Smooth muscle cell (in vitro differentiated cells): ENCODE results near the gene STK11. TPM values are rescaled to one million over a fixed set of nuclear protein-coding genes. Genes with fewer than 3 reads are reported as not detected.

Experiments used
- DNase-seq: peaks from one replicate; lab custom pipeline; 2025; ENCODE audit not compliant: unreplicated experiment; lab: John Stamatoyannopoulos, UW
- H2AFZ ChIP-seq: fragments of 200-600 bp; sonication (generic); 2 replicates; pipeline ENCODE4 v1.6.0; 2016; ENCODE audit warnings: antibody characterized with exemption, low read depth, mild to moderate bottlenecking
- H3F3A ChIP-seq: fragments of 200-600 bp; sonication (generic); 2 replicates; pipeline ENCODE4 v1.6.0; 2017; ENCODE audit warnings: antibody characterized with exemption, low read depth
- H3K27ac ChIP-seq: fragments of 200-600 bp; sonication (generic); 2 replicates; pipeline ENCODE4 v1.5.1; 2016; ENCODE audit warnings: low read depth, mild to moderate bottlenecking
- H3K27me3 ChIP-seq: fragments of 200-600 bp; sonication (generic); 2 replicates; pipeline ENCODE4 v1.6.1; 2016; ENCODE audit warnings: low read depth, mild to moderate bottlenecking
- H3K36me3 ChIP-seq: fragments of 200-600 bp; sonication (generic); 2 replicates; pipeline ENCODE4 v1.5.1; 2016; ENCODE audit warnings: low read depth
- H3K4me1 ChIP-seq: fragments of 200-600 bp; sonication (generic); 2 replicates; pipeline ENCODE4 v1.5.1; 2016; ENCODE audit warnings: low read depth
- H3K4me2 ChIP-seq: fragments of 200-600 bp; sonication (generic); 2 replicates; pipeline ENCODE4 v1.6.0; 2016; ENCODE audit warnings: mild to moderate bottlenecking
- H3K4me3 ChIP-seq: fragments of 200-600 bp; sonication (generic); 2 replicates; pipeline ENCODE4 v1.5.1; 2016; ENCODE audit warnings: mild to moderate bottlenecking
- H3K79me2 ChIP-seq: fragments of 200-600 bp; sonication (generic); 2 replicates; pipeline ENCODE4 v1.6.0; 2016; ENCODE audit warnings: low read depth, mild to moderate bottlenecking
- H3K9ac ChIP-seq: fragments of 200-600 bp; sonication (generic); 2 replicates; pipeline ENCODE4 v1.6.0; 2016; ENCODE audit warnings: low read depth
- H3K9me3 ChIP-seq: fragments of 200-600 bp; sonication (generic); replicated peaks from 2 replicates; pipeline ENCODE4 v1.5.1; 2016; ENCODE audit warnings: low read depth
- H4K20me1 ChIP-seq: fragments of 200-600 bp; sonication (generic); 2 replicates; pipeline ENCODE4 v1.6.0; 2016; ENCODE audit warnings: low read depth
- WGBS: methylation state at CpG from one replicate; pipeline ENCODE4 v1.1.7; 2016; ENCODE audit warnings: low lambda C conversion rate; 5-methylcytosine and 5-hydroxymethylcytosine counted together
- polyA plus RNA-seq: library from polyadenylated mRNA; unstranded; fragments of >200 nt; fragmentation: Nextera tagmentation; extraction: Ambion mirVana; gene quantifications from 2 replicates; pipeline ENCODE4 v1.2.1, GENCODE V29; 2016
- total RNA-seq: library from RNA; depleted of rRNA; stranded (reverse); fragments of >200 nt; gene quantifications from 2 replicates; pipeline ENCODE4 v1.2.3, GENCODE V29; 2014
- TF ChIP-seq, protein P1 (sequence below): fragments of 200-600 bp; sonication (generic); IDR thresholded peaks from 2 replicates; pipeline ENCODE4 v1.5.1; 2017; ENCODE audit warnings: borderline replicate concordance, mild to moderate bottlenecking, antibody characterized with exemption; ENCODE audit not compliant: insufficient read depth, poor library complexity, severe bottlenecking

The STK11 gene
- total and polyA plus RNA-seq, 2 experiments from 2014 or later, result 23.6 to 62.3 TPM

DNA sequence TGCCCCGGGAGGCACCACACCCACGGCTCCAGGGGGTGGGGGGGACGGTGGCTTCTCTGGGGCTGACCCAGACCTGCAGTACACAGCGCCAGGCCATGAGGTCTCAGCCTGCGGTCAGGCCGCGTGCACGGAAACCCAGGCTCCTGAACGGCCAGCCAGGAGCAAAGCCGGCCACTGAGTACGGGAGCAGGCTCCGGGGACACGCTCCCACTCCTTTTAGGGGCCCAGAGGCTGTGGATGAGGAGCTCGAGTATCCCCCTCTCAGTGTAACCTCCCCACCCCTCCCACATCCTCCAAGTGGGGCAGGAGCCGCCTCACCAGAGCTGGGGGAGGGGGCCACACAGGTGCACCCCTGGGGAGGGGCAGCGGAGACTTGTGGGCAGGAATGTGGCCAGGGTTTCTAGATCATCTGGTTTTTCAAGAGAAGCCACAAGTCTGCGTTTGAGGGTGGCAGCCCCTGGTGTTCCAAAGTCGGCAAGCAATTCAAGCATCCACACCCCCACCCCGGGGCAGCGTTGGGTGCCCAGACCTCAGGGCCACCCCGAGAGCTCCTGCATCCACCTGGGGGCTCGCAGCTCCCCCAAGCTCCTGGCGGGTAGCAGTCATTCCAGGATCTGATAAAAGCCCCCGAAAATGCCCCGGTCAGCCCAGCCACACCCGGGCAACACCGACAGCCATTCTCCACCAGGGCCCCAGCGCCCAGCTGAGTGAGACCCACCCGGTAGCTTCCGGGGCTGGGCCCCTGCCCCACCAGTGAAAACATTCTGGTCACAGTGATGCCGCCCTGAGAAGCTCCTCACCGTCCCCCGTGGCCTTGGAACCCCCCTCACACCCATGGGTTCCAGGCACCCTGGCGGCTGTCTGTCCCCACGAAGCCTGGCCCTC lies 37.6 kb upstream of the STK11 start:
- Histone ChIP-seq H3K36me3 (no peaks in the 10 kb centered on the region), H3K4me3 (no peak overlapping the region), H4K20me1 (peaks cover 88% of the 10 kb centered on the region), H3K79me2 (peaks cover 76% of the 10 kb centered on the region), H3K27ac (peak overlapping the region; percentile 63), H3K9ac (no peak overlapping the region), H3K27me3 (no peaks in the 10 kb centered on the region), H3K4me1 (peaks cover 16% of the 10 kb centered on the region), H2AFZ (no peak overlapping the region), H3F3A (peaks cover 3% of the 10 kb centered on the region), H3K4me2 (peak overlapping the region; percentile 77), H3K9me3 (no peaks in the 10 kb centered on the region)
- TF ChIP-seq, protein P1, sequence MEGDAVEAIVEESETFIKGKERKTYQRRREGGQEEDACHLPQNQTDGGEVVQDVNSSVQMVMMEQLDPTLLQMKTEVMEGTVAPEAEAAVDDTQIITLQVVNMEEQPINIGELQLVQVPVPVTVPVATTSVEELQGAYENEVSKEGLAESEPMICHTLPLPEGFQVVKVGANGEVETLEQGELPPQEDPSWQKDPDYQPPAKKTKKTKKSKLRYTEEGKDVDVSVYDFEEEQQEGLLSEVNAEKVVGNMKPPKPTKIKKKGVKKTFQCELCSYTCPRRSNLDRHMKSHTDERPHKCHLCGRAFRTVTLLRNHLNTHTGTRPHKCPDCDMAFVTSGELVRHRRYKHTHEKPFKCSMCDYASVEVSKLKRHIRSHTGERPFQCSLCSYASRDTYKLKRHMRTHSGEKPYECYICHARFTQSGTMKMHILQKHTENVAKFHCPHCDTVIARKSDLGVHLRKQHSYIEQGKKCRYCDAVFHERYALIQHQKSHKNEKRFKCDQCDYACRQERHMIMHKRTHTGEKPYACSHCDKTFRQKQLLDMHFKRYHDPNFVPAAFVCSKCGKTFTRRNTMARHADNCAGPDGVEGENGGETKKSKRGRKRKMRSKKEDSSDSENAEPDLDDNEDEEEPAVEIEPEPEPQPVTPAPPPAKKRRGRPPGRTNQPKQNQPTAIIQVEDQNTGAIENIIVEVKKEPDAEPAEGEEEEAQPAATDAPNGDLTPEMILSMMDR, result no peak
- no peak for DNase-seq
- 83% methylated on average over 30 of the region's 35 CpGs for WGBS

DNA sequence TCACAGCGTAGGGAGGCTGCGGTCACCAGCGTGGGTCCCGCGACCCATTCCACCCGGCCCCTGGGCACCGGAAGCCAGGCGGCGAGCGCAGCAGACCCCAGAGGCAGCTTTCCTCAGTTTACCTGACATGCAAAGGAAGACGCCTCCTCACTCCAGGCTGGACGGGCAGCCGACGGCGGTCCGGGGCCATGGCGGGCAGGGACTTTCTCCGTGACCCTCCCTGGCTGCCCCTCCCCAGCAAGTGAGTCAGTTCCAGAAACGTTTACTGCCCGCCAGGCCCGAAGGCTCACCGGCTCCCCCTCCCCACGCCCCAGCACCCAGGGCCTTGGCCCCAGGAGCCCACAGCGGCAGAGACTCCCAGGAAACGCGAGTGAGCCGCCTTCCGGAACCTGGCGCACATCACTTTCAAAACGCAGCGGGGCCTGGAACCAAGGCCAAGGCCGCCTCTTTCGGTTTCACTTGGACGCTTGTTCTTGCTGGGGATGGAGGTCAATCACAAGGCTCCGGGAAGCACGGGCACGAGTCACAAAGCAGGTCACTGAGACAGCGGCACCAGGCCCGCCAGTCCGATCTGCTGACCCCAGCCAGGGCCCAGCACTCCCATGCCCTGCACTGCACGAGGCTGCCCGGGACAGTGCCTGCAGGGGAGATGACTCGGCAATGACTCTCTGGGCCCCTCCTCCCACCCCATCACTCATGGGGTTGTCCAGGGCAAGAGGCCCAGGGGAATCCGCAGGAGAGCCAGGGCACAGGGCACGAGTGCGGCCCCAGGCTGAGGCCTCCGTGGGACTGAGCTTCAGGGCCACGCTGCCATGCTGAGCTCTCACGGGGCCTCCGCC lies 36.8 kb upstream of the STK11 start:
- Histone ChIP-seq H3K27me3 (no peaks in the 10 kb centered on the region), H3K9ac (peak overlapping the region; percentile 62), H4K20me1 (peaks cover 79% of the 10 kb centered on the region), H3F3A (peaks cover 3% of the 10 kb centered on the region), H3K9me3 (no peaks in the 10 kb centered on the region), H3K27ac (peak overlapping the region; percentile 63), H3K36me3 (no peaks in the 10 kb centered on the region), H3K4me1 (peaks cover 16% of the 10 kb centered on the region), H3K4me3 (no peak overlapping the region), H2AFZ (no peak overlapping the region), H3K4me2 (peak overlapping the region; percentile 77), H3K79me2 (peaks cover 79% of the 10 kb centered on the region)
- DNase-seq, result peak; percentile 37
- TF ChIP-seq, protein P1, result no peak
- WGBS, result 58% methylated on average over 46 of the region's 50 CpGs

DNA sequence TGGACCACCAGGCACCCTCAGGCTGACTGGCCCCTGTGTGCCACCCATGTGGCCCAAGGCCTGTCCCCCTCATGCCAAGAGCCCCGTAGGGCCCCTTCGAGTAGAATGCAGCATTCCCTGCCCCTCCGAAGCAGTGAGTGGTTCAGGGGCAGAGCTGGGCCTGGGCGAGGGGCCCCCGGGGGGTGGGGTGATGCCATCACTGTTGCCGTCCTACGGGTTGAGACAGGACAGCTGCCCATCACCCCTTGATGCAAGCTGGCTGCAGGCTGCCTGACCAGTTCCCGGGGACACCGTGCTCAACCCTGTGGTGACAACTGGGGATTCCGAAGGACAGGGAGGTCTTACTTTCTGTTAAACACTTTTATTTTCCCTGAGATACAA lies 36.2 kb upstream of the STK11 start:
- no peaks in the 10 kb centered on the region for H3K9me3 ChIP-seq
- no peaks in the 10 kb centered on the region for H3K27me3 ChIP-seq
- H3K4me1 ChIP-seq, result peaks cover 16% of the 10 kb centered on the region
- H3F3A ChIP-seq, result peaks cover 4% of the 10 kb centered on the region
- peak overlapping the region; percentile 63 for H3K27ac ChIP-seq
- peaks cover 75% of the 10 kb centered on the region for H4K20me1 ChIP-seq
- H3K36me3 ChIP-seq, result no peaks in the 10 kb centered on the region
- peaks cover 79% of the 10 kb centered on the region for H3K79me2 ChIP-seq
- H3K9ac ChIP-seq, result peak overlapping the region; percentile 62
- 62% methylated on average over 10 of the region's 10 CpGs for WGBS
- no peak overlapping the region for H3K4me3 ChIP-seq
- TF ChIP-seq, protein P1, result no peak
- DNase-seq, result no peak
- no peak overlapping the region for H2AFZ ChIP-seq
- H3K4me2 ChIP-seq, result peak overlapping the region; percentile 77
